Putamen (tissue), 1 donor: ENCODE results near the gene ODR4.
"Not testable (repeated sequence)": the region's sequence is repeated elsewhere in the genome, so short reads cannot be mapped to it uniquely, and the experiment has no call there.

ENCODE experiments used
- DNase-seq: peaks from one replicate; pipeline ENCODE4 v3.0.0-alpha.2; 2016; ENCODE audit warnings: low spot score

The ODR4 gene

GRCh38 chr1:186421446-186421845 is 45.8 kb downstream of the ODR4 start:
- no peak for DNase-seq

- no peak for DNase-seq
Measured at GRCh38 chr1:186424539-186424938, 48.9 kb downstream of the ODR4 start.

- DNase-seq: no peak
Measured at GRCh38 chr1:186426118-186426517, 50.5 kb downstream of the ODR4 start.

- DNase-seq: no peak
Measured at GRCh38 chr1:186429017-186429416, 53.4 kb downstream of the ODR4 start.

GRCh38 chr1:186435336-186435735 is 59.7 kb downstream of the ODR4 start:
- no peak for DNase-seq

GRCh38 chr1:186438567-186438966 is 62.9 kb downstream of the ODR4 start:
- DNase-seq: no peak

GRCh38 chr1:186440584-186440983 is 64.9 kb downstream of the ODR4 start:
- DNase-seq: no peak

GRCh38 chr1:186442651-186443375 is 67.2 kb downstream of the ODR4 start:
- no peak for DNase-seq

- no peak for DNase-seq
Measured at GRCh38 chr1:186443638-186444037, 68.0 kb downstream of the ODR4 start.

GRCh38 chr1:186446152-186446551 is 70.5 kb downstream of the ODR4 start:
- DNase-seq: no peak

GRCh38 chr1:186454981-186455380 is 79.3 kb downstream of the ODR4 start:
- no peak for DNase-seq

GRCh38 chr1:186456729-186457255 is 81.2 kb downstream of the ODR4 start:
- no peak for DNase-seq

GRCh38 chr1:186459161-186459560 is 83.5 kb downstream of the ODR4 start:
- not testable (repeated sequence) for DNase-seq

- no peak for DNase-seq
Measured at GRCh38 chr1:186461014-186461413, 85.4 kb downstream of the ODR4 start, which contains the start of gene PDC. PDC (minus strand) TSS chr1:186461114; CDS start chr1:186449459, 11,655 bp downstream.

GRCh38 chr1:186463511-186463910 is 87.9 kb downstream of the ODR4 start:
- no peak for DNase-seq

- no peak for DNase-seq
Measured at GRCh38 chr1:186463926-186464325, 88.3 kb downstream of the ODR4 start.

- not testable (repeated sequence) for DNase-seq
Measured at GRCh38 chr1:186465491-186465890, 89.9 kb downstream of the ODR4 start.

- no peak for DNase-seq
Measured at GRCh38 chr1:186465946-186466345, 90.3 kb downstream of the ODR4 start.
